Transverse colon (tissue), 4 donors: ENCODE data around the gene CD3G. TPM values are rescaled to one million over a fixed set of nuclear protein-coding genes. Genes with fewer than 3 reads are reported as not detected.

Experiments used
- DNase-seq: peaks from one replicate; pipeline ENCODE4 v3.0.0-alpha.2; 2019
- H3K27ac ChIP-seq, 4 donors: fragments of 200-600 bp; sonication (generic); 2 replicates each; pipeline ENCODE4 v1.5.1; 2016 to 2018; ENCODE audit warnings: inconsistent platforms in 4 of 4
- H3K27me3 ChIP-seq: fragments of 200-600 bp; sonication (generic); 2 replicates; pipeline ENCODE4 v1.5.1; 2017; ENCODE audit warnings: inconsistent platforms
- H3K36me3 ChIP-seq, 4 donors: fragments of 200-600 bp; sonication (generic); 2 replicates each; pipeline ENCODE4 v1.5.1; 2017 to 2019; ENCODE audit warnings: inconsistent platforms in 4 of 4
- H3K4me1 ChIP-seq, 4 donors: fragments of 200-600 bp; sonication (generic); 2 replicates each; pipeline ENCODE4 v1.5.1; 2017 to 2020; ENCODE audit warnings: inconsistent platforms in 4 of 4
- H3K4me3 ChIP-seq, 4 donors: fragments of 200-600 bp; sonication (generic); 1 replicate in 1 of 4; 2 replicates in 3 of 4; pipeline versions ENCODE4 v1.5.1 to v1.6.1; 2017 to 2019; ENCODE audit warnings: inconsistent platforms in 4 of 4
- H3K9me3 ChIP-seq, 2 donors: fragments of 200-600 bp; sonication (generic); 2 replicates each; pipeline ENCODE4 v1.5.1; 2017 to 2019; ENCODE audit warnings: inconsistent platforms in 2 of 2
- CTCF ChIP-seq, 5 experiments: fragments of 200-600 bp in 3 of 5; fragments of 450-650 bp in 2 of 5; sonication (generic) in 3 of 5; IDR thresholded peaks; 1 replicate in 2 of 5; 2 replicates in 3 of 5; pipeline ENCODE4 v1.5.1; 2016 to 2017; ENCODE audit warnings: antibody characterized with exemption in 5 of 5, inconsistent platforms in 3 of 5, mild to moderate bottlenecking in 2 of 5, moderate library complexity in 1 of 5
- EP300 ChIP-seq: sonication (generic); formaldehyde crosslinking; IDR thresholded peaks from one replicate; pipeline ENCODE4 v1.6.1; 2017; ENCODE audit warnings: antibody characterized with exemption, low read depth
- POLR2A ChIP-seq: fragments of 450-650 bp; IDR thresholded peaks from one replicate; pipeline ENCODE4 v1.6.1; 2016; ENCODE audit warnings: antibody characterized with exemption, mild to moderate bottlenecking, moderate library complexity
- POLR2AphosphoS5 ChIP-seq, 3 donors: sonication (generic); formaldehyde crosslinking; IDR thresholded peaks; one replicate each; pipeline ENCODE4 v1.6.1; 2016; ENCODE audit warnings: antibody characterized with exemption in 3 of 3
- WGBS, 2 donors: methylation state at CpG; one replicate each; pipeline ENCODE4 v1.1.5; 2018; ENCODE audit warnings: low coverage in 1 of 2; 5-methylcytosine and 5-hydroxymethylcytosine counted together
- in situ Hi-C, 4 donors: fragments of 200-750 bp; cut with MboI; loops; one replicate each; pipeline versions ENCODE4 v1.15.0 to v1.15.1; 2017; ENCODE audit warnings: low sequenced_read_pairs in 3 of 4, low pct_ligation_motif_present in 1 of 4, low pct_unique_long_range_greater_than_20kb in 1 of 4
- intact Hi-C: fragments of 100-400 bp; cut with DNase I; formaldehyde crosslinking; loops from one replicate; pipeline ENCODE4 v1.15.1; 2023; ENCODE audit warnings: low total_unique reads
- total RNA-seq, 4 donors: library from RNA; depleted of rRNA; stranded (reverse); fragments of >200 nt; gene quantifications; one replicate each; pipeline ENCODE4 v1.1.0, GENCODE V29; 2016

The CD3G gene
- total RNA-seq, 4 donors from 2014 or later: 2.2 to 5.4 (median 2.2) TPM; not detected in 1

DNA sequence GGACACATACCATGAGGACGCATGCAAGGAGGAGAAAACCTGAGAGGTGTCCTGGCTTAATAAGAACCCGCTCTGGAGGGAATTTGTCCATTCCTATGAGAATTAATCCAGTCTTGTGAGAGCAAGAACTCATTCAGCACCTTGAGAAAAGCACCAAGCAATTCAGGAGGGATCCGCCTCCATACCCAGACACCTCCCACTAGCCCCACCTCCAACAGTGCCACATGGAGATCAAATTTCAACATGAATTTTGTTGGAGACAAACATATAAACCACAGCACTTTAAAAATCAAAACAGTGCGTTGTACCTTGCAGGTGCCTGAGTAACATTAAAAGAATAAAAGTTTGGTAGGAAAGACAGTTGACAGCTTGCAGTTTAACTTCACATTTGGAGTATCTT, 26.6 kb downstream of the CD3G start:
- TF ChIP-seq EP300: no peak
- no peak for TF ChIP-seq CTCF (IDR thresholded peaks at IDR 0.05)
- no peak for TF ChIP-seq POLR2AphosphoS5 (IDR thresholded peaks at IDR 0.05)
- TF ChIP-seq POLR2A: no peak
- Histone ChIP-seq H3K4me1 (no peaks in the 10 kb centered on the region), H3K27me3 (no peaks in the 10 kb centered on the region), H3K9me3 (no peaks in the 10 kb centered on the region), H3K4me3 (no peak overlapping the region), H3K36me3 (peaks cover 0 to 85% (median 37%) of the 10 kb centered on the region in 4 donors), H3K27ac (no peak overlapping the region)
- 95 to 100% methylated on average over 2 to 4 of the region's 4 CpGs for WGBS, 2 donors
- intact Hi-C loops (no loop called here), in situ Hi-C loops (loop anchor here in 3 of 4 donors (10.0 to 25.0 kb wide), 2 partner anchors 124 to 183 kb away; partner anchors contain the start of gene SCN2B (in 2 of the 3))
- no peak for DNase-seq

DNA sequence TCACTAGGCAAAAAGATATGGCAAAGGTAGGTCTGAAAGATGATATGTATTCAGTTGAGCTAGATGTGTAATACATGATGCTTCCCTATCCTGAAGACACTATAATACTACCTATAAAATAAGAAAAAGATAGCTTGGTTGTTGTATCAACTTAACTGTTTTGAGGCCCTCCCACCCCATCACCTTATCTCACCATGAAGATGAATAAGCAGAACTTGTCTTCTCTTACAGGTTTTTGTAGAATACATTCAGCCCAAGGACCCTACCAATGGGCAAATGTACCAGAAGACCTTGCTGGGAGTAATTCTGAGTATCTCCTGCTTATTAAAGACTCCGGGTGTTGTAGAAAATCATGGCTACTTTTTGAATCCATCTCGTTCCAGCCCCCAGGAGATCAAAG, 29.1 kb downstream of the CD3G start:
- Histone ChIP-seq H3K9me3 (no peaks in the 10 kb centered on the region), H3K36me3 (peaks cover 0 to 86% (median 43%) of the 10 kb centered on the region in 4 donors), H3K4me3 (no peak overlapping the region), H3K27ac (no peak overlapping the region), H3K27me3 (no peaks in the 10 kb centered on the region), H3K4me1 (no peaks in the 10 kb centered on the region)
- WGBS, 2 donors: 93 to 100% methylated on average over 1 to 2 of the region's 2 CpGs
- TF ChIP-seq CTCF (IDR thresholded peaks at IDR 0.05) (no peak), POLR2A (no peak), EP300 (no peak), POLR2AphosphoS5 (IDR thresholded peaks at IDR 0.05) (no peak)
- DNase-seq: no peak
- intact Hi-C loops (no loop called here), in situ Hi-C loops (loop anchor here in 3 of 4 donors (10.0 to 25.0 kb wide), 2 partner anchors 122 to 186 kb away; partner anchors contain the start of gene SCN2B (in 2 of the 3))

DNA sequence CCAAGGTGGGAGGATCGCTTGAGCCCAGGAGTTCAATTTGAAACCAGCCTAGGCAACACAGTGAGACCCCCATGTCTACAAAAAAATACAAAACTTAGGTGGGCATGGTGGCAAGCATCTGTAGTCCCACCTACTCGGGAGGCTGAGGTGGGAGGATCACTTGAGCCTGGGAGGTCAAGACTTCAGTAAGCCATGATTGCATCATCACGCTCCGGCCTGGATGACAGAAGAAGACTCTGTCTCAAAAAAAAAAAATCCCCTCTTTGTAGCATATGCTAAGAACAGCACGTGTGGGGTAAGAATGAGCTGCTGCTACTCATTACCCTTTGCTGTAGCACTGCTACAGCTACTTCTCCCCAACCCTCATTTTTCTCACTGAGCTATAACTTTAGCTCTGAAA, 29.7 kb downstream of the CD3G start:
- TF ChIP-seq CTCF (IDR thresholded peaks at IDR 0.05) (no peak), POLR2AphosphoS5 (IDR thresholded peaks at IDR 0.05) (no peak), EP300 (no peak), POLR2A (no peak)
- in situ Hi-C loops: loop anchor here in 3 of 4 donors (10.0 to 25.0 kb wide), 2 partner anchors 121 to 187 kb away; partner anchors contain the start of gene SCN2B (in 2 of the 3)
- H3K36me3 ChIP-seq: peaks cover 0 to 86% (median 45%) of the 10 kb centered on the region in 4 donors
- H3K9me3 ChIP-seq: no peaks in the 10 kb centered on the region
- H3K27me3 ChIP-seq: no peaks in the 10 kb centered on the region
- DNase-seq: no peak
- intact Hi-C loops: no loop called here
- no peak overlapping the region for H3K4me3 ChIP-seq
- no peaks in the 10 kb centered on the region for H3K4me1 ChIP-seq
- 88 to 91% methylated on average over 1 to 5 of the region's 5 CpGs for WGBS, 2 donors
- no peak overlapping the region for H3K27ac ChIP-seq

GRCh38 chr11:118374729-118375128, 30.6 kb downstream of the CD3G start:
- H3K27me3 ChIP-seq: no peaks in the 10 kb centered on the region
- no peak for DNase-seq
- H3K4me1 ChIP-seq: no peaks in the 10 kb centered on the region
- 74 to 100% methylated on average over 1 to 3 of the region's 3 CpGs for WGBS, 2 donors
- in situ Hi-C loops (loop anchor here in 3 of 4 donors (10.0 to 25.0 kb wide), 2 partner anchors 120 to 187 kb away; partner anchors contain the start of gene SCN2B (in 2 of the 3)), intact Hi-C loops (no loop called here)
- no peak for TF ChIP-seq CTCF (IDR thresholded peaks at IDR 0.05)
- no peak for TF ChIP-seq POLR2A
- no peak for TF ChIP-seq POLR2AphosphoS5 (IDR thresholded peaks at IDR 0.05)
- no peak for TF ChIP-seq EP300
- H3K27ac ChIP-seq: no peak overlapping the region
- no peaks in the 10 kb centered on the region for H3K9me3 ChIP-seq
- H3K4me3 ChIP-seq: no peak overlapping the region
- H3K36me3 ChIP-seq: peaks cover 0 to 87% (median 41%) of the 10 kb centered on the region in 4 donors
